Upper lobe of left lung (tissue), 6 donors: ENCODE results near the gene PTGDS. TPM values are rescaled to one million over a fixed set of nuclear protein-coding genes. Genes with fewer than 3 reads are reported as not detected.
"Not testable (repeated sequence)": the region's sequence is repeated elsewhere in the genome, so short reads cannot be mapped to it uniquely, and the experiment has no call there.

Experiments used
- ATAC-seq, 2 donors: fragments of 200-7000 bp; cut with Tn5 transposase; one replicate each; pipeline ENCODE4 v1.9.1; 2022; ENCODE audit warnings: mild to moderate bottlenecking in 2 of 2, moderate library complexity in 2 of 2; ENCODE audit not compliant: low FRiP score in 2 of 2
- DNase-seq, 2 donors: peaks; one replicate each; pipeline ENCODE4 v3.0.0-alpha.2; 2019 to 2020
- H3K27ac ChIP-seq, 4 donors: fragments of 200-600 bp; sonication (generic); one replicate each; pipeline ENCODE4 v1.5.1; 2016 to 2019
- H3K27me3 ChIP-seq, 4 donors: fragments of 200-600 bp; sonication (generic); one replicate each; pipeline ENCODE4 v1.5.1; 2017 to 2019
- H3K36me3 ChIP-seq, 4 donors: fragments of 200-600 bp; sonication (generic); one replicate each; pipeline ENCODE4 v1.5.1; 2016 to 2019
- H3K4me1 ChIP-seq, 4 donors: fragments of 200-600 bp; sonication (generic); one replicate each; pipeline ENCODE4 v1.5.1; 2018 to 2019
- H3K4me3 ChIP-seq, 4 donors: fragments of 200-600 bp; sonication (generic); one replicate each; pipeline ENCODE4 v1.5.1; 2017 to 2019; ENCODE audit warnings: mild to moderate bottlenecking in 2 of 4, moderate library complexity in 1 of 4
- H3K9me3 ChIP-seq, 4 donors: fragments of 200-600 bp; sonication (generic); one replicate each; pipeline ENCODE4 v1.5.1; 2018 to 2019
- EP300 ChIP-seq, 4 donors: sonication (generic); formaldehyde crosslinking; IDR thresholded peaks; one replicate each; pipeline ENCODE4 v1.5.1; 2017; ENCODE audit warnings: antibody characterized with exemption in 4 of 4, control low read depth in 2 of 4
- POLR2A ChIP-seq, 4 donors: fragments of 450-650 bp; IDR thresholded peaks; one replicate each; pipeline ENCODE4 v1.5.1; 2016 to 2017; ENCODE audit warnings: antibody characterized with exemption in 4 of 4, mild to moderate bottlenecking in 2 of 4
- POLR2AphosphoS5 ChIP-seq, 2 donors: sonication (generic); formaldehyde crosslinking; IDR thresholded peaks; one replicate each; pipeline ENCODE4 v1.5.1; 2017; ENCODE audit warnings: antibody characterized with exemption in 2 of 2
- WGBS, 2 donors: methylation state at CpG; one replicate each; pipeline ENCODE4 v1.1.5; 2017 to 2018; 5-methylcytosine and 5-hydroxymethylcytosine counted together
- total RNA-seq, 6 donors: library from RNA; depleted of rRNA in 4 of 6; stranded (reverse); fragments of >200 nt in 4 of 6; gene quantifications; one replicate each; pipeline versions ENCODE4 v1.1.0 to v1.2.1, GENCODE V29; 2016 to 2021
- TF ChIP-seq, protein P1 (sequence below), 6 experiments: fragments of 450-650 bp in 4 of 6; fragments of 200-600 bp in 2 of 6; sonication (generic) in 2 of 6; IDR thresholded peaks; one replicate each; pipeline ENCODE4 v1.5.1; 2016 to 2019; ENCODE audit warnings: antibody characterized with exemption in 6 of 6
- donor health status: DM: no; HTN: no; CAD: no; lungs with moderate emphysema.
- donor health status: DM: no; HTN: yes; CAD: no; lungs with severe emphysema.

PTGDS gene
- total RNA-seq, 6 donors from 2014 or later: 31.7 to 395 (median 246) TPM

DNA sequence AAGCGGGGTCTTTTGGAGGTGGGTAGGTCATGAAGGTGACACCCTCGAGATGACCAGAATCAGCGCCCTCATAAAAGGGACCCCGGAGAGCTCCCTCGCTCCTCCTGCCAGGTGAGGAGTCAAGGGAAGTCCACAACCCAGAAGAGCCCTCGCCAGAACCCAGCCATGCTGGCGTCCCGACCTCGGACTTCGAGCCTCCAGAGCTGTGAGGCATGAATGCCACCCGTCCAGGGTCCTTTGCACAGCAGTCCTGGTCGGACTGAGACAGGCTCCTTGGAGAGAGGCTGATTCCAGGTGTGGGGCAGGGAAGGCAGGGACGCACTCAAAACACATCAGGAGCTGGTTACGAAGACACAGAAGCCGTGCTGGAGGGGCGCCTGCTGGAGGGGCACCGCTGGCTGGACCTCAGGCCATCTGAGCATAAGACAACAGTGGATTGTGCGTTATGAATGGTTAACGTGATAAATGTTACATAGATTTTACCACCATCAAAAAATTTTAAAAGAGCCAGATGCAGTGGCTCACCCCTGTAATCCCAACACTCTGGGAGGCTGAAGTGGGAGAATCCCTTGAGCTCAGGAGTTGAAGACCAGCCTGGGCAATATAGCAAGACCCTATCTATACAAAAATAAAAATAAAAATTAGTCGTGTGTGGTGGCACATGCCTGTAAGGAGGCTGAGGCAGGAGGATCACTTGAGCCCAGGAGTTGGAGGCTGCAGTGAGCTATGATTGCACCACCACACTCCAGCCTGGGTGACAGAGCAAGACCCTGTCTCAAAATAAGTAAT is 24.7 kb downstream of the PTGDS start:
- 87 to 89% methylated on average over 18 to 20 of the region's 20 CpGs for WGBS, 2 donors
- Histone ChIP-seq H3K27ac (no peak overlapping the region), H3K9me3 (no peaks in the 10 kb centered on the region), H3K36me3 (no peaks in the 10 kb centered on the region), H3K4me3 (no peak overlapping the region), H3K27me3 (no peaks in the 10 kb centered on the region), H3K4me1 (peaks cover 22 to 41% (median 32%) of the 10 kb centered on the region in 4 donors)
- no peak for DNase-seq
- TF ChIP-seq, protein P1, sequence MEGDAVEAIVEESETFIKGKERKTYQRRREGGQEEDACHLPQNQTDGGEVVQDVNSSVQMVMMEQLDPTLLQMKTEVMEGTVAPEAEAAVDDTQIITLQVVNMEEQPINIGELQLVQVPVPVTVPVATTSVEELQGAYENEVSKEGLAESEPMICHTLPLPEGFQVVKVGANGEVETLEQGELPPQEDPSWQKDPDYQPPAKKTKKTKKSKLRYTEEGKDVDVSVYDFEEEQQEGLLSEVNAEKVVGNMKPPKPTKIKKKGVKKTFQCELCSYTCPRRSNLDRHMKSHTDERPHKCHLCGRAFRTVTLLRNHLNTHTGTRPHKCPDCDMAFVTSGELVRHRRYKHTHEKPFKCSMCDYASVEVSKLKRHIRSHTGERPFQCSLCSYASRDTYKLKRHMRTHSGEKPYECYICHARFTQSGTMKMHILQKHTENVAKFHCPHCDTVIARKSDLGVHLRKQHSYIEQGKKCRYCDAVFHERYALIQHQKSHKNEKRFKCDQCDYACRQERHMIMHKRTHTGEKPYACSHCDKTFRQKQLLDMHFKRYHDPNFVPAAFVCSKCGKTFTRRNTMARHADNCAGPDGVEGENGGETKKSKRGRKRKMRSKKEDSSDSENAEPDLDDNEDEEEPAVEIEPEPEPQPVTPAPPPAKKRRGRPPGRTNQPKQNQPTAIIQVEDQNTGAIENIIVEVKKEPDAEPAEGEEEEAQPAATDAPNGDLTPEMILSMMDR (IDR thresholded peaks at IDR 0.05): no peak
- TF ChIP-seq EP300 (IDR thresholded peaks at IDR 0.05) (no peak), POLR2A (IDR thresholded peaks at IDR 0.05) (no peak), POLR2AphosphoS5 (IDR thresholded peaks at IDR 0.05) (no peak)
- ATAC-seq: no peak

- ATAC-seq (no peak), DNase-seq (peak in 1 of 2 donors; percentile 72)
- WGBS, 2 donors: 80 to 89% methylated on average over 6 to 10 of the region's 10 CpGs
- TF ChIP-seq POLR2A (IDR thresholded peaks at IDR 0.05) (no peak), EP300 (IDR thresholded peaks at IDR 0.05) (no peak), POLR2AphosphoS5 (IDR thresholded peaks at IDR 0.05) (no peak)
- TF ChIP-seq, protein P1 (IDR thresholded peaks at IDR 0.05): no peak
- H3K36me3 ChIP-seq: no peaks in the 10 kb centered on the region
- no peaks in the 10 kb centered on the region for H3K9me3 ChIP-seq
- H3K4me1 ChIP-seq: peaks cover 16 to 41% (median 32%) of the 10 kb centered on the region in 4 donors
- no peak overlapping the region for H3K27ac ChIP-seq
- no peaks in the 10 kb centered on the region for H3K27me3 ChIP-seq
- H3K4me3 ChIP-seq: no peak overlapping the region
Observed at GRCh38 chr9:137002646-137003041, 25.3 kb downstream of the PTGDS start.

- Histone ChIP-seq H3K36me3 (peaks cover 0 to 10% (median 2%) of the 10 kb centered on the region in 4 donors), H3K4me1 (peaks cover 12 to 27% (median 25%) of the 10 kb centered on the region in 4 donors)
- TF ChIP-seq, protein P1 (IDR thresholded peaks at IDR 0.05): peak; percentile 39 to 66 (median 54)
- not testable (repeated sequence) for ATAC-seq, H3K9me3 ChIP-seq, H3K27ac ChIP-seq, H3K27me3 ChIP-seq, H3K4me3 ChIP-seq
- DNase-seq: peak in 1 of 2 donors; percentile 69
- 37 to 44% methylated on average over 15 to 17 of the region's 17 CpGs for WGBS, 2 donors
Observed at GRCh38 chr9:137004285-137004684, 27.0 kb downstream of the PTGDS start.

DNA sequence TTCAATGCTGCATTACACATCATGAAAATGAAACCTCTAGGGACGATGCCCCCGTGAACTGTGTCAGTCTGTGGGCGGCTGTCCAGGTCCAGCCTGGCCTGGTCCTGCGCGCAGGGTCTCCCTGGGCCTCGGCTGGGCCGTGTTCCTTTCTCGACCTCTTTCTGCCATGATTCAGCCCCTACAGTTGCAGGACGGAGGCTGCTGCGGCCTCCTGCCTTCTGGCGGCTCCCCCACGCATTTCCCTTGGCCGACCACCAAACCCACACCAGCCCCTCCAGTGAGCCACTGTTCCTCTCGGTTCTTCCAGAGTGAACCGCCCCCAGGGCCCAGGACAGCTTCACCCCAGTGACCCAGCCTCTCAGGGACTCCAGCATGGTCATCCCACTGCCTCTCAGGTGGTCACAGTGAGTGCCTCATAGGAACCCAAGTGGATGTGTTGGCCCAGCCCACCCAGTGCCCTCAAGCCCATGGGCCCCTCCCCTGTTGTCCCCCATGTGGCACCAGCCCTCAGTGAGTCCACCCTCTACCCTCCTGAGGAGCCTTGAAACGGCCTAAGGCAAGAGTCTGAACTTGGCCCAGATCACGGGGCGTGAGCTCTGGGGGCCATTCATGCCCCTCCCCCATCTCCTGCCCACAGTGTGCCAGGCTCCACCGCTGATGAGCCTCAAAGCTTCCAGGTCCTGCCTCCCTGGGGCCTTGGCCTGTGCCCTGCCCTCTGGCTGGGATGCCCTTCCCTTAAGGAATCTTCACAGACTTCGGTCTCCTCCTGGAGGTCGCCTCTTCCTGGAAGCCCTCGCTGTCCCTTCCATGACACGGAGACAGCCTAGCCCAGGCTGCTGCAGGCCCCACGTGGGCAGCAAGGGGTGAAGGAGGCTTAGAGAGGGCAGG is 29.1 kb downstream of the PTGDS start:
- ATAC-seq (peak in 1 of 2 donors; percentile 16), DNase-seq (peak in 1 of 2 donors; percentile 61)
- H3K9me3 ChIP-seq: no peaks in the 10 kb centered on the region
- H3K36me3 ChIP-seq: peaks cover 0 to 21% (median 12%) of the 10 kb centered on the region in 4 donors
- H3K27ac ChIP-seq: no peak overlapping the region
- peaks cover 0 to 10% (median 9%) of the 10 kb centered on the region in 4 donors for H3K4me1 ChIP-seq
- H3K27me3 ChIP-seq: no peaks in the 10 kb centered on the region
- TF ChIP-seq POLR2AphosphoS5 (IDR thresholded peaks at IDR 0.05): no peak
- no peak for TF ChIP-seq EP300 (IDR thresholded peaks at IDR 0.05)
- TF ChIP-seq POLR2A (IDR thresholded peaks at IDR 0.05): no peak
- TF ChIP-seq, protein P1 (IDR thresholded peaks at IDR 0.05): no peak
- WGBS, 2 donors: 78 to 81% methylated on average over 18 to 24 of the region's 24 CpGs
- no peak overlapping the region for H3K4me3 ChIP-seq
